Myocyte (in vitro differentiated cells): ENCODE data around the gene MORN1. TPM values are rescaled to one million over a fixed set of nuclear protein-coding genes. Genes with fewer than 3 reads are reported as not detected.

Experiments
- DNase-seq: peaks from one replicate; pipeline ENCODE4 v3.0.0-alpha.2; 2012; ENCODE audit warnings: low read depth
- total RNA-seq: library from RNA; depleted of rRNA; stranded (reverse); fragments of >200 nt; gene quantifications from 2 replicates; pipeline ENCODE4 v1.2.3, GENCODE V29; 2014

Gene MORN1
- total RNA-seq, 1 donor from 2014 or later, result 8.8 TPM

GRCh38 chr1:2375923-2376260 lies 15.5 kb downstream of the MORN1 start:
- no peak for DNase-seq

GRCh38 chr1:2375246-2375922 lies 16.0 kb downstream of the MORN1 start:
- no peak for DNase-seq

- no peak for DNase-seq
Observed at GRCh38 chr1:2374252-2375155, 16.9 kb downstream of the MORN1 start.

- DNase-seq, result no peak
Observed at GRCh38 chr1:2373551-2374251, 17.7 kb downstream of the MORN1 start.

GRCh38 chr1:2372551-2373490 lies 18.5 kb downstream of the MORN1 start:
- DNase-seq, result no peak

GRCh38 chr1:2368053-2368744 lies 23.2 kb downstream of the MORN1 start:
- no peak for DNase-seq

- no peak for DNase-seq
Observed at GRCh38 chr1:2363847-2364513, 27.4 kb downstream of the MORN1 start.

GRCh38 chr1:2360588-2361364 lies 30.6 kb downstream of the MORN1 start:
- DNase-seq, result no peak

- DNase-seq, result no peak
Observed at GRCh38 chr1:2358651-2359640, 32.4 kb downstream of the MORN1 start.

- DNase-seq, result no peak
Observed at GRCh38 chr1:2358072-2358471, 33.3 kb downstream of the MORN1 start.

GRCh38 chr1:2356911-2357845 lies 34.2 kb downstream of the MORN1 start:
- no peak for DNase-seq

GRCh38 chr1:2356401-2356800 lies 35.0 kb downstream of the MORN1 start:
- DNase-seq, result no peak

- DNase-seq, result no peak
Observed at GRCh38 chr1:2355373-2356261, 35.7 kb downstream of the MORN1 start.

- no peak for DNase-seq
Observed at GRCh38 chr1:2354511-2355372, 36.6 kb downstream of the MORN1 start.
